Epidermal melanocyte (primary cell): ENCODE results near the gene TMEM190.
A peak's percentile ranks its signal among the peaks of the same experiment; 100 is the strongest.
"Not testable (repeated sequence)": the region's sequence is repeated elsewhere in the genome, so short reads cannot be mapped to it uniquely, and the experiment has no call there.

Experiments used
- DNase-seq: peaks from one replicate; pipeline ENCODE4 v3.0.0; 2011; ENCODE audit warnings: low spot score; ENCODE audit not compliant: insufficient read length

The TMEM190 gene

DNA sequence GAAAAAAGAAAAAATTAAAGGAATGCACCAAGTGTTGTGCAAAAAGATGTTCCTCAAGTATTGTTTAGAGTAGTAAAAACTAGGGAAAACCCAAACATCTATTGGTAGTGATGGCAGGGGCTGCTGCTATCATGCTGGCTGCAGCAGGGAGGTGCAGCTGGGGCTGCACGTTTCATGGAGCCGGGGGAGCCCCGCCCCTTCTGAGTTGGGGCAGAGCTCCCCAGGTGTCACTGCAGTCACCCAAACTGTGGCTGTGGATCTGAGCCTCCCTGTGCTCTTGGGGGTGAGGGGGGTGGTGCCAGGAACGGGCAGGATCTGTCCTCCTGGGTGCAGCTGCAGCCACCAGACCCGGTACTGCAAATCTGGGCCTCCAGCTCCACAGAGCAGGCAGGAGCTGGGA lies 42.5 kb downstream of the TMEM190 start:
- no peak for DNase-seq

DNA sequence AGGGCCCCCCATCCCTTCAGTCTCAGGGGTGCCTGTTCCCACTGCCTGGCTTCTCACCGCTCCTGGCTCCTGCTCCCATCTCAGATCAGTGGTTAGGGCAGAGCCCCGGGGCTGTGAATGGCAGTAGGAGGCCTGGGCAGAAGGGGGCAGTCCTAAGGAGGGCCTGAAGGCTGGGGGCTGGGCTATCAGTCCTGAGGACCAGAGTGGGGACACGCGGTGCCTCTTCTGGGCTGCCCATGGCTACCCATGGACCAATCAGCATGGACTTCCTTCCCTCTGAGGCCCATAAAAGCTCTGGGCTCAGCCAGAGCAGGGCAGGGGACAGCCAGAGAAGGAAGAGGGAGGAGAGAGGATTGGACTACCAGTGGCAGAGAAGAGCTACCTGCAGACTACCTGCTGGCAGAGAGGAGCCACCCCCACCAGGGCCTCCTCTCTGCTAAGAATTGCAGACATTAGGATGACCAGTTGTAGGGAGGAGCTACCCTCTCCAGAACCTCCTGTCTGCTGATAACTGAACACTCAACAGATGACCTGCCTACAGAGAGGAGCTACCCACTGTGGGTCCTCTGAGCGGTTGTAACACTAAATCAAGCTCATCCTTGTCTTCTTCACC lies 43.1 kb downstream of the TMEM190 start:
- DNase-seq: no peak

DNA sequence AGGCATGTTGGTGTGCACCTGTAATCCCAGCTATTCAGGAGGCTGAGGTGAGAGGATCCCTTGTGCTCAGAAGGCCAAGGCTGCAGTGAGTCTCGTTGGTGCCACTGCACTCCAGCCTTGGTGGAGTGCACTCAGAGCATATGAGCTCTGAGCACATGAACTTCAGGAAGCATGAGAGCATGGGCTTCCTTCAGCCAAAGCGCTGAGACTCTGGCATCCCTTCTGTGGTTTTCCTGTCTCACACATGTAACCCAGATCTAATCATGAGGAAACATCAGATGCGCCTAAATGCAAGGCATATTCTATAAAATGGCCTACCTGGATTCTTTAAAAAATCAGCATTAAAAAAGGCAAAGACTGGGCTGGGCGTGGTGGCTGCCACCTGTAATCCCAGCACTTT lies 44.7 kb downstream of the TMEM190 start:
- DNase-seq: not testable (repeated sequence)

GRCh38 chr19:55423225-55424005 lies 46.8 kb downstream of the TMEM190 start:
- no peak for DNase-seq

- no peak for DNase-seq
Observed at GRCh38 chr19:55424518-55424917, 47.9 kb downstream of the TMEM190 start.

DNA sequence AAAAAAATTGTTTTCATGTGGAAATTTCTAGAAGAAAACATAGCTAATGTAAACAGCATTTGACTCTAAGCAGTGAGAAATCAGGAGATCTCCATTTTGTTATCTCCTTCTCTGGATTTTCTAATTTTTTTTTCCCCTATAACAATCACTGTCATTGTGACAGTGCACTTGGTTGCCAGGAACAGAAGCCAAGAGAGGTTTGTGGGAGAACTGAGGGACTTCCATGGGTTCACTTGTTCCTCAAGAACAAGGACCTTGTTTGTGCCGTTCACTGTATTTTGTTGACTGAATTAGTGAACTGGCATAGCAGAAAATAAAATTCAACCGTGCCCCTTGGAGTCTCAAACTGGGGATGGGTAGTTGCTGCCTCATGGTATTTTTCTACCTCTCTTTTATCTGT lies 49.4 kb downstream of the TMEM190 start:
- DNase-seq: peak; percentile 84
